Karpas-422 (cell line): Measurements from ENCODE around the gene SCNN1A. TPM values are rescaled to one million over a fixed set of nuclear protein-coding genes. Genes with fewer than 3 reads are reported as not detected.

Source experiments
- DNase-seq: peaks from one replicate; pipeline ENCODE4 v3.0.0-alpha.2; 2015
- H2AFZ ChIP-seq: fragments of 200-600 bp; sonication (generic); 2 replicates; pipeline ENCODE4 v1.6.1; 2014; ENCODE audit warnings: antibody characterized with exemption, low read length, mixed read lengths
- H3K27ac ChIP-seq: fragments of 200-600 bp; sonication (generic); 2 replicates; pipeline ENCODE4 v1.5.1; 2014; ENCODE audit warnings: mild to moderate bottlenecking, low read length, moderate library complexity
- H3K27me3 ChIP-seq: fragments of 200-600 bp; sonication (generic); 2 replicates; pipeline ENCODE4 v1.6.1; 2014; ENCODE audit warnings: low read length, mixed read lengths
- H3K36me3 ChIP-seq: fragments of 200-600 bp; sonication (generic); 2 replicates; pipeline ENCODE4 v1.6.1; 2014; ENCODE audit warnings: low read length, mixed read lengths; ENCODE audit not compliant: insufficient read depth
- H3K4me1 ChIP-seq: fragments of 200-600 bp; sonication (generic); 2 replicates; pipeline ENCODE4 v1.6.1; 2014; ENCODE audit warnings: mild to moderate bottlenecking, low read length, mixed read lengths
- H3K4me2 ChIP-seq: fragments of 200-600 bp; sonication (generic); 2 replicates; pipeline ENCODE4 v1.6.1; 2014; ENCODE audit warnings: low read length, low read depth, mild to moderate bottlenecking; ENCODE audit not compliant: poor library complexity, severe bottlenecking
- H3K4me3 ChIP-seq: fragments of 200-600 bp; sonication (generic); 2 replicates; pipeline ENCODE4 v1.5.1; 2014; ENCODE audit warnings: mild to moderate bottlenecking, antibody characterized with exemption, low read length, mixed read lengths
- H3K79me2 ChIP-seq: fragments of 200-600 bp; sonication (generic); 2 replicates; pipeline ENCODE4 v1.6.1; 2014; ENCODE audit warnings: mild to moderate bottlenecking, low read length, mixed read lengths
- H3K9ac ChIP-seq: fragments of 200-600 bp; sonication (generic); 2 replicates; pipeline ENCODE4 v1.6.0; 2014; ENCODE audit warnings: low read length
- H3K9me2 ChIP-seq: fragments of 200-600 bp; sonication (generic), shearing (Covaris generic); replicated peaks from 2 replicates; pipeline ENCODE4 v1.6.0; 2014; ENCODE audit warnings: mild to moderate bottlenecking, low read length, moderate library complexity; ENCODE audit not compliant: insufficient read depth
- H3K9me3 ChIP-seq: fragments of 300-700, 200-600 bp; sonication (generic); 2 replicates; pipeline ENCODE4 v1.6.1; 2014; ENCODE audit warnings: low read length, mixed read lengths
- H4K20me1 ChIP-seq: fragments of 200-600 bp; sonication (generic); 2 replicates; pipeline ENCODE4 v1.6.1; 2014; ENCODE audit warnings: mild to moderate bottlenecking, antibody characterized with exemption, low read length, low read depth; ENCODE audit not compliant: insufficient read depth
- total RNA-seq: library from RNA; depleted of rRNA; stranded (reverse); fragments of >200 nt; shearing (Covaris generic); gene quantifications from 2 replicates; pipeline ENCODE4 v1.2.3, GENCODE V29; 2014; ENCODE audit warnings: low replicate concordance

The SCNN1A gene
- total RNA-seq, 1 experiment from 2014 or later: not detected

DNA sequence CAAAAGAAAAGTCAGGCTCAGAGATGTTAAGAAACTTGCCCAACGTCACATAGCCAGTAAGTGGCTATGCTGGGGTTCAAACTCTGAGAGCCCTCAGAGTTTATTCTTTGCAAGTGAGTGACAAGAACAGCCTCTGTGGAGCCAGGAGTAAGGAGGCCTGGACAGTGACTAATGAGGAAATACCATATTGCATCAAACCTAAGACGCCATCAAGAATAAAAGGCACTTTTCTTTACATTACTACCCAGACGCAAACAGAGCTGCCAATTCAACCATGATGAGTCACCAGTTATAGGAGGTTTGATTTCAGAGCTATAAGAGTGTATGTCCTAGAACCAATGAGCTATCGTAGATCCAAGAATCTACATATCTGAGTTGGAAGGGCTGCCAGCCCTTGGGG is 42.9 kb downstream of the SCNN1A start:
- Histone ChIP-seq H4K20me1 (peaks cover 35% of the 10 kb centered on the region), H3K27me3 (no peaks in the 10 kb centered on the region), H3K4me2 (no peak overlapping the region), H3K4me1 (peaks cover 38% of the 10 kb centered on the region), H3K9me3 (no peaks in the 10 kb centered on the region), H3K9me2 (no peaks in the 10 kb centered on the region), H3K79me2 (no peaks in the 10 kb centered on the region), H3K9ac (no peak overlapping the region), H2AFZ (no peak overlapping the region), H3K36me3 (no peaks in the 10 kb centered on the region), H3K4me3 (no peak overlapping the region), H3K27ac (no peak overlapping the region)
- DNase-seq: no peak

DNA sequence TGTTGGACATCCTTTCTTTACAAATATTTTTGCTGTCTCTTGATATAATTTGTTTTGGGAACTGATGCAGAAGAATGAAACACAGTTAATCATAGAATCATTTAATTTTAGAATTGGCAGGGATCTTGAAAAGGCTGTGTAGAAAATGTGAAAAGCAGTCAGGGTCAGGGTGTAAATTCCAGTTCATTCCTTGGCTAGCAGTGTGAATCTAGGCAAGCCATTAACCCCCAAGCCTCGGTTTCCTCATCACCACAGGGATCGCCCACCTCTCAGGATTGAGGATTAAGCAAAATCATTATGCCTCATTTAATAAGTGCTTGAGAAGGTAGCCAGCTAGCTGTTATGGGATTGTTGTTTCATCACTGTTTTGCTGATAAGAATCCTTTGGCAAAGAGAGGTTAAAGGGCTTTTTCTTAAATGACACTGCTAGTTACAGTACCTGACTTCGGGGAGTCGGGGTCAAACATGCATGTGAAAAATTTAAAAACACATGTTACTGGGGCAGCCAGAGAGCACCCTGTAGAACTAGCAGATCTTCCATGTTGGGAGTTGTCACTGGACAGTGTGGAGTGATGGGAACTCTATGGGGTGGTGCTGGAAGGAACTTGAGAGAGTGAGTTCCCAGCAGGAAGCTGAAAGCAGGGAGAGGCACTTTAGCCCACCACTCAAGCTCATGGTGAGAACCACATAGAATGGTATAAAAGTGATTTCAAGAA is 44.2 kb downstream of the SCNN1A start:
- Histone ChIP-seq H3K9me2 (no peaks in the 10 kb centered on the region), H3K27me3 (no peaks in the 10 kb centered on the region), H3K36me3 (no peaks in the 10 kb centered on the region), H3K9me3 (no peaks in the 10 kb centered on the region), H3K79me2 (no peaks in the 10 kb centered on the region), H3K4me3 (no peak overlapping the region), H3K9ac (no peak overlapping the region), H3K4me1 (peaks cover 31% of the 10 kb centered on the region), H3K4me2 (no peak overlapping the region), H2AFZ (no peak overlapping the region), H3K27ac (no peak overlapping the region), H4K20me1 (peaks cover 41% of the 10 kb centered on the region)
- no peak for DNase-seq

DNA sequence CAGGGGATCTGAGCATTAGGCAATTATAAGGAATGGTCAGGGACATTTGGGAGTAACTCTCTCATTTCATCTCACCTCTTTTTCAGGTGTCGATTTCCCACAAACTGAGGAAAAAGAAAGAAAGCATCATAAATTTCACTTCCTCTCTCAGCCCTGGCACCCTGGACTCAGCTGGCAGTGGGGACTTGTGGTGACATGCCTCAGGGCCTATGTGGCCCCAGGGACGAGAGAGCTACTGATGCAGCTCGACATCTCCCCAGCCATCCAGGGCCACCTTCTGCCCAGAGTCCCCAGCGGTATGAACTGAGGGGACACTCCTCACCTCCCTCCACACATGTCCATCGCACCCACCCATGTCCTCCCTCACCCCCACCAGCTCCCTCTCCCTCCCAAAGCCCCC is 45.2 kb downstream of the SCNN1A start:
- H3K4me3 ChIP-seq: peak overlapping the region; percentile 30; the same call in 1 of the 2 replicates
- peaks cover 24% of the 10 kb centered on the region for H3K4me1 ChIP-seq
- H3K9ac ChIP-seq: no peak overlapping the region
- H3K27me3 ChIP-seq: no peaks in the 10 kb centered on the region
- peak; percentile 92 for DNase-seq
- no peaks in the 10 kb centered on the region for H3K79me2 ChIP-seq
- H3K36me3 ChIP-seq: no peaks in the 10 kb centered on the region
- no peak overlapping the region for H3K27ac ChIP-seq
- no peaks in the 10 kb centered on the region for H3K9me3 ChIP-seq
- no peaks in the 10 kb centered on the region for H3K9me2 ChIP-seq
- H2AFZ ChIP-seq: no peak overlapping the region
- H3K4me2 ChIP-seq: peak overlapping the region; percentile 58
- peaks cover 48% of the 10 kb centered on the region for H4K20me1 ChIP-seq

DNA sequence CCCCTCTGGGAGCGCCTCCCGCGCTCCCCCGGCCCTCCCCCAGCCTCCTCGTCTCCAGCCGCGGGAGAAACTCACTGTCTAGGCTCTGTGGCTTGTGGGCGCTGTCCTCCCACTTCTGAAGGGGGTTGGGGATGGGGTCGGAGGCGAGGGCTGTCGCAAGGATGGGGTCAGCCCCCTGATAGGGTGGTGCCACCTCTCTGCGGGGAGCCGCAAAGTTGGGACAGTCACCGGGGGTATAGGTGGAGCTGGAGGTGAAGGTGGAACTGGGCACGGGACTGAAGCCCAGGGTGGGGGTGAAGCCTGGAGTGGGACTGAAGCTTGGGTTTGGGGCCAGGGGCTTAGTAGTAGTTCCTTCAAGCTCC is 45.7 kb downstream of the SCNN1A start:
- Histone ChIP-seq H3K79me2 (no peaks in the 10 kb centered on the region), H3K27ac (no peak overlapping the region), H3K4me1 (peaks cover 26% of the 10 kb centered on the region), H3K9me2 (no peaks in the 10 kb centered on the region), H4K20me1 (peaks cover 48% of the 10 kb centered on the region), H3K27me3 (no peaks in the 10 kb centered on the region), H3K9me3 (no peaks in the 10 kb centered on the region), H3K4me2 (peak overlapping the region; percentile 58), H3K36me3 (no peaks in the 10 kb centered on the region), H2AFZ (no peak overlapping the region), H3K9ac (no peak overlapping the region), H3K4me3 (peak overlapping the region; percentile 30; the same call in 1 of the 2 replicates)
- DNase-seq: no peak

DNA sequence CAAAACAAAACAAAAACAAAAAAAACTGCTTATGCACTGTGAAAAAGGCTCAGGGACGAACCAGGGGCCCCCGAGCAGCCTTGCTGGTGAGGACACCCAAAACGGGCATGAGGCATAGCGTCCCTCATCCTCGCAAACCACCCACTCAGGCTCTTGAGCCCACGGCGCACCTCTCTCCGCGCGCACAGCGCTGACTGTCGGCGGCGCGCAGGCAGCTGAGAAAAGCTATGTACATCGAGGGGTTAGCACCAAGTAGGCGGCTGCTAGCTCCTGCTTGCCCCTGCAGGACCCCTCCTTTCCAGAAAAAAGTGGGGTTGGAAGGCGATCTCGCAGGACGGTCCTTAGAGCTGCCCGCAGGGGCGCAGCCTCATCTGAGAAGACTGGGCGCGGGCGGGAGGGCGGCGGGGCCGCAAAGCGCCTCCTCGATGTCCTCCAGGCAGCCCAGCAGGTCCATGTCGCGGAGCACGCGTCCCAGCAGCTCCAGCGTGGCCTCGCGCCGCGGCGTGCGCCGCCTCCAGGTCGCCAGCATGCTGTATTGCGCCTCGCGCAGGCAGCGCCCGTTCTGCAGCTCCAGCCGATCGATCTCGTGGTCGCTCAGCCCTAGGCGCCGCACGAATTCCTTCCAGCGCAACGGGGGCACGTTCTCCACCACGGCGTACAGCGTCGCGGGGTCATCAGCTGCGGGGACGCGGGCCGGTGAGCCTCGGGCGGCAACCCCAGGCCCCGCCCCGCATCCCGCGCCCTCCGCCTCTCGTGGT is 46.2 kb downstream of the SCNN1A start:
- Histone ChIP-seq H3K9me3 (no peaks in the 10 kb centered on the region), H3K4me3 (no peak overlapping the region), H2AFZ (no peak overlapping the region), H3K4me2 (peak overlapping the region; percentile 58), H3K36me3 (no peaks in the 10 kb centered on the region), H3K4me1 (peaks cover 29% of the 10 kb centered on the region), H3K9ac (no peak overlapping the region), H3K27ac (no peak overlapping the region), H3K79me2 (no peaks in the 10 kb centered on the region), H3K9me2 (no peaks in the 10 kb centered on the region), H3K27me3 (no peaks in the 10 kb centered on the region), H4K20me1 (peaks cover 53% of the 10 kb centered on the region)
- DNase-seq: no peak

DNA sequence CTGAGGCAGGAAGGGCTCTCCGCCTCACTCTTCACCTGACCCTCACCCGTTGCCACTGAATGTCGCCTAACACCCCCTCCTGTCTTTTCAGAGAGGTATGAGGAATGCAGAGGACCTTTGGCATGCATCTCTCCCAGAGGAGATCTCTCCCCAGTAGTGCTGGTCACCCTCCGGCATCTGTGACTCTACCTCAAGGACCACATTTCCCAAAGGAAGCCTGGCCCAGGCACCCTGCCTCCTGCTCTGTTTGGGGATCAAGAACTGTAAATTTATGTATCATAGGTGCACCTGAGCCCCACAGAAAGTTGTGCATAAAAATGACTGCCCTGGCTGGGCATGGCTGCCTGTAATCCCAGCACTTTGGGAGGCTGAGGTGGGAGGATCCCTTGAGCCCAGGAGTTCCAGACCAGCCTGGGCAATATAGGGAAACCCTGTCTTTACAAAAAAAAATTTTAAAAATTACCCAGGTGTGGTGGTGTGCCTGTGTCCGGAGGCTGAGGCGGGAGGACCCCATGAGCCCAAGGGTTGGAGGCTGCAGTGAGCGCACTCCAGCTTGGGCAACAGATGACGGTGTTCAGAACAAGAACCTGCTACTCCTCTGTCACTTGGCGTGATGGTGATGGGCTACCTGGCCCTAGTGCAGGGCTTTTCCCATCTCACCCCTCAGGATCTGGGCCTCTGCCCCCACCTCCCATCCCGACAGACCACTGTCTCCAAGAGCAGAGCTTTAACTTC is 47.2 kb downstream of the SCNN1A start:
- no peak for DNase-seq
- Histone ChIP-seq H3K9me3 (no peaks in the 10 kb centered on the region), H2AFZ (no peak overlapping the region), H3K9ac (no peak overlapping the region), H3K4me2 (no peak overlapping the region), H4K20me1 (peaks cover 50% of the 10 kb centered on the region), H3K4me3 (no peak overlapping the region), H3K36me3 (no peaks in the 10 kb centered on the region), H3K4me1 (peaks cover 37% of the 10 kb centered on the region), H3K27me3 (no peaks in the 10 kb centered on the region), H3K27ac (no peak overlapping the region), H3K79me2 (no peaks in the 10 kb centered on the region), H3K9me2 (no peaks in the 10 kb centered on the region)

DNA sequence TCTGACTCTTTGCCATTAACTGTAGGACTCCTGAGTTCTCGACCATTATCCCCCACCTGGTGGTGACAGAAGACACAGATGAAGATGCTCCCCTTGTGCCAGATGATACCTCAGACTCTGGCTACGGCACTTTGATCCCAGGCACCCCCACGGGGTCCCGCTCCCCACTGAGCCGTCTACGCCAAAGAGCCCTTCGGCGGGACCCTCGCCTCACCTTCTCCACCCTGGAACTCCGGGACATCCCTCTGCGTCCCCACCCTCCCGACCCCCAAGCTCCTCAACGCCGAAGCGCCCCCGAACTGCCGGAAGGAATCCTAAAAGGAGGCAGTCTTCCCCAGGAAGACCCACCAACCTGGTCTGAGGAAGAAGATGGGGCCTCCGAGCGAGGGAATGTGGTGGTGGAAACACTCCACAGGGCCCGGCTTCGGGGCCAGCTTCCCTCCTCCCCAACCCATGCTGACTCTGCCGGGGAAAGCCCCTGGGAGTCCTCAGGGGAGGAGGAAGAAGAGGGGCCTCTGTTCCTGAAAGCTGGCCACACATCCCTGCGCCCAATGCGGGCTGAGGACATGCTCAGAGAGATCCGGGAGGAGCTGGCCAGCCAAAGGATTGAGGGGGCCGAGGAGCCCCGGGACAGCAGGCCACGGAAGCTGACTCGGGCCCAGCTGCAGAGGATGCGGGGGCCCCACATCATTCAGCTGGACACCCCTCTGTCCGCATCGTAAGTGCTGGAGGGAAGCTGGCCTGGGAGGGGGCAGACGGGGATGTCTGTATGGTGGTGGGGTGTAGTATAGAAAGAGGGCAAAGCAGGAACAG is 47.9 kb downstream of the SCNN1A start:
- no peak overlapping the region for H3K4me2 ChIP-seq
- no peaks in the 10 kb centered on the region for H3K36me3 ChIP-seq
- H2AFZ ChIP-seq: no peak overlapping the region
- DNase-seq: no peak
- H3K4me3 ChIP-seq: no peak overlapping the region
- H3K9ac ChIP-seq: no peak overlapping the region
- H3K79me2 ChIP-seq: no peaks in the 10 kb centered on the region
- no peaks in the 10 kb centered on the region for H3K27me3 ChIP-seq
- H3K9me3 ChIP-seq: no peaks in the 10 kb centered on the region
- H4K20me1 ChIP-seq: peaks cover 42% of the 10 kb centered on the region
- peaks cover 45% of the 10 kb centered on the region for H3K4me1 ChIP-seq
- H3K9me2 ChIP-seq: no peaks in the 10 kb centered on the region
- no peak overlapping the region for H3K27ac ChIP-seq
